ENCODE data around the gene CCDC88C.

The CCDC88C gene

GRCh38 chr14:91324606-91325575 lies 92.7 kb downstream of the CCDC88C start:
- DNase-seq: no peak

- DNase-seq: peak; percentile 93 to 94
These were observed 93.7 kb downstream of the CCDC88C start for GRCh38 chr14:91323671-91324605.

GRCh38 chr14:91323031-91323430 lies 94.6 kb downstream of the CCDC88C start:
- no peak for DNase-seq

GRCh38 chr14:91322623-91323022 lies 95.0 kb downstream of the CCDC88C start:
- DNase-seq: no peak

- no peak for DNase-seq
These were observed 96.5 kb downstream of the CCDC88C start for GRCh38 chr14:91321131-91321530.

GRCh38 chr14:91320266-91320665 lies 97.4 kb downstream of the CCDC88C start:
- DNase-seq: no peak

GRCh38 chr14:91318911-91319310 lies 98.7 kb downstream of the CCDC88C start:
- DNase-seq: no peak

- DNase-seq: peak; percentile 56 to 62
These were observed 100.0 kb downstream of the CCDC88C start for GRCh38 chr14:91317381-91318308.

- DNase-seq: no peak
These were observed 100.9 kb downstream of the CCDC88C start for GRCh38 chr14:91316761-91317160.

- DNase-seq: peak; percentile 69 to 73
These were observed 101.8 kb downstream of the CCDC88C start for GRCh38 chr14:91315844-91316267.

GRCh38 chr14:91313852-91314251 lies 103.8 kb downstream of the CCDC88C start:
- no peak for DNase-seq

- DNase-seq: no peak
These were observed 104.3 kb downstream of the CCDC88C start for GRCh38 chr14:91313154-91313850.

- DNase-seq: peak; percentile 23
These were observed 106.3 kb downstream of the CCDC88C start for GRCh38 chr14:91311284-91311662.

GRCh38 chr14:91310606-91311283 lies 106.9 kb downstream of the CCDC88C start:
- DNase-seq: peak; percentile 14 to 25

GRCh38 chr14:91309756-91310280 lies 107.8 kb downstream of the CCDC88C start:
- DNase-seq: no peak

GRCh38 chr14:91308337-91308736 lies 109.3 kb downstream of the CCDC88C start:
- DNase-seq: no peak

- DNase-seq: no peak
These were observed 110.0 kb downstream of the CCDC88C start for GRCh38 chr14:91307652-91308051.

- DNase-seq: no peak
These were observed 110.6 kb downstream of the CCDC88C start for GRCh38 chr14:91307046-91307445.

- no peak for DNase-seq
These were observed 111.1 kb downstream of the CCDC88C start for GRCh38 chr14:91306547-91306946.

GRCh38 chr14:91305650-91306431 lies 111.8 kb downstream of the CCDC88C start:
- DNase-seq: no peak

Measured in activated CD4-positive, alpha-beta T cell treated with anti-CD3 and anti-CD28 coated beads, Interleukin-2, amount 50 U/mL, for 4 hours (primary cell).